ENCODE measurements around the gene DIDO1. TPM values are rescaled to one million over a fixed set of nuclear protein-coding genes. Genes with fewer than 3 reads are reported as not detected.
"Not testable (repeated sequence)": the region's sequence is repeated elsewhere in the genome, so short reads cannot be mapped to it uniquely, and the experiment has no call there.

The DIDO1 gene
- total RNA-seq, 8 experiments from 2014 or later, result 24.1 to 61.2 (median 36.0) TPM

DNA sequence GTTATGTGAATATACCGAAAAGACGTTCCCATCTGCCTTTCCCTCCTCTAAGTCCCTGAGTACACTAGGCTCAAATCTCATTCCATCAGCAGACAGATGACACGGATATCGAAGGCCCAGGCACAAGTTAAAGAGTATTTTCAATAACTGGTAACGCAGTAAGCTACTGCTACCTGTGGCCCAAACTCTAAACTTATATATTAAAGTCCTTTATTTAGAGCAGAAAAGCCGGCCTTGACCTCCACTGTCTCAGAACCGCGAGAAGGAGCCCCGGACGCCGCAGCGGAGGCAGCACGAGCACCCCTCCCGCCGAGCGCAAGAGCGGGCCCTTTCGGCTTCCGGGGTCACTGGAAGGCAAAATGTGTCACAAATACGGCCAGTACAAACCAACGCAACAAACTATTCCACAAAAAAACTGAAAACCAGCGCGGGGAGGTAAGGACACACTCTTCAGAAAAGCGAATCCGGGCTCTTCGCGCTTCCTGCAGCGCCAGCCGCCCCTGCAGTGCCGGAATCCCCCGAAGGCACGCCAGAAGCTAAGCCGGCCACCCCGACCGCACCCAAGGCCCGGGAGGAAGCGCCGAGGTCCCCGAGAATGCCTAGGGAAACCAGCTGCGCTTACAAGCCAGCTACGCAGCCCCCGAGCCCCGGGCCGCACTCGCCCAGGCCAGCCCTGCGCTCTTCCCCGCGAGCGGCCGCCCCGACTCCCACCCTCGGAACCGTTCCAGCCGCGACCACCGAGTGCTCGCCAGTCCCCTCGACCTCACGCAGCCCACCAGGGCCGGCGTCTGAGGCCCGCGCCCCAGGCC is 681 bp downstream of the DIDO1 start:
- WGBS, 10 experiments, result 0 to 3% (median 1%) methylated on average over 4 to 24 of the region's 63 CpGs; no CpG with 5 or more reads in 2 of the 10 experiments
- H3K4me1 ChIP-seq (replicated peaks in 1 of 2), result peaks cover 30 to 36% of the 10 kb centered on the region in 2 donors
- in situ Hi-C loops (cut with MboI; ENCODE audit: low pct_unique_long_range_greater_than_20kb in 2 of 9, low sequenced_read_pairs in 9 of 9, unreplicated experiment in 9 of 9), result no loop called here

DNA sequence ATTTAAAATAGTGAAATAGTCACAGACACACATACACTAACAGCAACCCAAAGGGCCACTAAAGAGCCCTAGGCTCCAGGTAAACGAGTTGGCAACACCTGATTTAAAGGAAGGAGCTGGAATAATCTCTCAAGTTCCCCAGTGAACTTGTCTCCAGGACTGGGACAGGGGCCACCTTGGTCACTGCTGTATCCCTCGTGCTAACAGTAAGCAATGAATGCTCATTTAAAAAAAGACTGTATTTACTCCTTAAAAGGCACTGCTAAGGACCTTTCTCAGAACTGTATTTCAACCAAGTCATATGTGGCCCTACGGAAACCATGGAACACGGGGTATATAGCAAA is 1.3 kb downstream of the DIDO1 start:
- no peak for ATAC-seq (replicated peaks in 6 of 8)
- WGBS, 10 experiments, result 0 to 20% (median 8%) methylated on average over 1 to 4 of the region's 4 CpGs; no CpG with 5 or more reads in 3 of the 10 experiments
- in situ Hi-C loops (cut with MboI; ENCODE audit: low pct_unique_long_range_greater_than_20kb in 2 of 9, low sequenced_read_pairs in 9 of 9, unreplicated experiment in 9 of 9), result no loop called here
- H3K27ac ChIP-seq, result peak overlapping the region; percentile 96 to 99
- H3K4me1 ChIP-seq (replicated peaks in 1 of 2), result peaks cover 36 to 39% of the 10 kb centered on the region in 2 donors
- H3K4me3 ChIP-seq, result peak overlapping the region; percentile 59 to 99 (median 92)

More for the DNA sequence above, 681 bp downstream of the DIDO1 start:
- peak overlapping the region; percentile 96 to 99 for H3K27ac ChIP-seq
- ATAC-seq (replicated peaks in 6 of 8), result peak in 3 of 8 experiments; percentile 10 to 26 (median 13)
- peak overlapping the region; percentile 59 to 99 (median 92) for H3K4me3 ChIP-seq

DNA sequence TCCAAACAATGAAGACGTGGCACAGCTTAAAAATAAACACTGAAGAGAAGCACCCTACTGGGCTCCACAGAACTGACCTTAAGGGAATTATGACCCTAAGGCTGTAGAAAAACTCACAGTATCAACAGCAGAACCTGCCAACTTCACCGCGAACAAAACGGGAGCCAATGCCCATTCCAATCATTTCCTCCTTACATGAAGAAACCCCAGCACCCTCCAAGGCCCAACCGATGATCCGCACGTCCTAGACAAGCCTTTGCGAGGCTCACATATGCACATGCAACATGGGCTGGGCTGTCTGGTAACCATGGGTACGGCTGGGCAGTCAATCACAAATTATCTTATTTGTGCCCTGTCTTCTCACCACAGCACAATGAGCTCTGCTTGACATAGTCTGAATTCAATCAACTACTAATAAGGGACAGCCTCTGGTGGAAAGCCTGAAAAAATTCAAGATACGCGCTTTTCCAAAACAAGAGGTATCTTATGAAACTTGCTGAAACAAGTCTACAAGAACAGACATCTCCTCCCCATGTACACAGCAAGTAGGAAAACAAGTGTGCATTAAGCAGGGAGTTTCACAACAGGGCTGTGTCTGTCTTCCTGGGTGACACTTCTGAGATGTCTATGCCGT is 1.7 kb downstream of the DIDO1 start:
- peak; percentile 9 to 61 (median 36) for ATAC-seq (replicated peaks in 6 of 8)
- in situ Hi-C loops (cut with MboI; ENCODE audit: low pct_unique_long_range_greater_than_20kb in 2 of 9, low sequenced_read_pairs in 9 of 9, unreplicated experiment in 9 of 9), result no loop called here
- WGBS, 10 experiments, result 4 to 80% (median 40%) methylated on average over 1 to 11 of the region's 12 CpGs; no CpG with 5 or more reads in 1 of the 10 experiments
- Histone ChIP-seq H3K4me1 (replicated peaks in 1 of 2) (peaks cover 40 to 41% of the 10 kb centered on the region in 2 donors), H3K4me3 (peak overlapping the region; percentile 59 to 99 (median 92)), H3K27ac (no peak overlapping the region)

DNA sequence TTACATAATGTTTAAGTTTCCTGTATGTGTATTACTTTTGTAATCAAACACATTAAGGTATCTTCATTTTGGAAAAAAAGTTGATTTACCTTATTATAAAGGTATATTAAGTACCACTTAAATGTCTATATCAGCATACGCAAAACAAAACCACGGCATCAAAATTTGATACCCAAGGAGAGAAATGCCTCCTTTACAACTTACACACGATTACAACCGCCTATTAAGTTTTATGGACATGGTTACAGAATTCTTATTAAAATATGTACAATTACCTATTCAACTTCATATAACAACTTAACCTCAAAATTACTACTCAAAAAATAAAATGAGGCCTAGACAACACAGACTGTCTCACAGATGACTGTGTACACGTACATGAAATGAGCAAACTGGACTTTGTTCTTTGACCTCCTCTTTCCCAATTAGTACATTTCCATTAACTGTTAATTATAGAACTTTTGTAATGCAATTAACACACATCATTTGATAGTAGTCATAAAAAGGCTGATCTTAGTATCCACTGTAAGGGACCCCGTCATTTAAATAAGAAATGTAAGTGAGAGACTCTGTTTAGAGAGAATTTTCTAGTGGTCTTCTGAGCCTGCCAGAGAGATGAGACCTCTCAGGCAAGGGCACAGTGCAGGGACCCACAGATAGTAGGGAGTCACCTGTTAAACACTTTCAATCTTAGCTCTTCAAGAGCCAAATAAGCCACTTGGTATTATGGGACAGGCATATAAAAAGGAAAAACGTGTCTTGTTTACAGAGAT is 2.5 kb downstream of the DIDO1 start:
- Histone ChIP-seq H3K4me1 (replicated peaks in 1 of 2) (peaks cover 41 to 45% of the 10 kb centered on the region in 2 donors), H3K27ac (no peak overlapping the region), H3K4me3 (peak overlapping the region; percentile 59 to 99 (median 92))
- 14 to 96% (median 82%) methylated on average over 2 to 7 of the region's 7 CpGs for WGBS, 10 experiments
- ATAC-seq (replicated peaks in 6 of 8), result no peak
- in situ Hi-C loops (cut with MboI; ENCODE audit: low pct_unique_long_range_greater_than_20kb in 2 of 9, low sequenced_read_pairs in 9 of 9, unreplicated experiment in 9 of 9), result no loop called here

DNA sequence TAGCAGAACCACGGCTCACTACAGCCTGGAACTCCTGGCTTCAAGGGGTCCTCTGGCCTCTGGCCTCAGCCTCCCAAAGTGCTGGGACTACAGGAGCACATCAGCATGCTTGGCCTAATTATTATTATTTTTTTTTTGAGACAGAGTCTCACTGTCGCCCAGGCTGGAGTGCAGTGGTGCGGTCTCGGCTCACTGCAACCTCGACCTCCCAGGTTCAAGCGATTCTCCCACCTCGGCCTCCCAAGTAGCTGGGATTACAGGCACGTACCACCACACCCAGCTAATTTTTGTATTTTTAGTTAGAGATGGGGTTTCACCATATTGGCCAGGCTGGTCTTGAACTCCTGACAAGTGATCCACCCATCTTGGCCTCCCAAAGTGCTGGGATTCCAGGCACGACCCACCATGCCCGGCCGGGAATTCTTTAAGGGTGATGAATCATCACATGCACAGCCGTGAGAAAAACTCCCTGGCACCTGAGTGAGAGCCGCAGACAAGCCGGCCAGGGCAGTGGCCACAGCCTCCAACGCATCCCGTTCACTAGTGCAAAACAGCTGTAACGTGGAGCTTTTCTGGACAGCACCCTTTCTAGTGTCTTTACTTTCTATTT is 3.1 kb downstream of the DIDO1 start:
- in situ Hi-C loops (cut with MboI; ENCODE audit: low pct_unique_long_range_greater_than_20kb in 2 of 9, low sequenced_read_pairs in 9 of 9, unreplicated experiment in 9 of 9); H3K27ac ChIP-seq; H3K4me3 ChIP-seq: not testable (repeated sequence)
- ATAC-seq (replicated peaks in 6 of 8), result peak in 2 of 8 experiments; percentile 1
- WGBS, 10 experiments, result 4 to 96% (median 81%) methylated on average over 4 to 9 of the region's 17 CpGs; no CpG with 5 or more reads in 4 of the 10 experiments
- H3K4me1 ChIP-seq (replicated peaks in 1 of 2), result peaks cover 39 to 46% of the 10 kb centered on the region in 2 donors

DNA sequence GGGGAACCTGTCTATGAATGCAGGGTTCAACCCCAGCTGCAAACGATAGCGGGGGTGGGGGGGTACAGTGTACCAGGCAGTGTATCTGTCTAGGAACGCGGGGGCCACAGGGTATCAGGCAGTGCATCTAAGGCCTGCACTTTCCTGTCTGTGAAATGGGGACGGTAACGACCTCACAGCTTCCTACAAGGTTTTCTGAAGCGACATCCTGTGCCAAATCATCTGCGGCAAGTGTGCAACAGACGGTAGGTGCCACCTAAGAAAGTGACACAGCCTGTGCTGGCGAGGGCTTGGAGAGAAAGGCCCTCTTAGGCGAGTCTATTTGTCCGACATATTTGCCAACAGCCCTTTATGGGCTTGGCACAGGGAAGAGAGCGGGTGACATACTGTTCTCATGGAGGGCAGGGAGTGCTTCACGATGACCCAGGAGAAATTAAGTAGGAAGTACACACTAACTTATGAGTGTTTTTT is 3.8 kb downstream of the DIDO1 start:
- in situ Hi-C loops (cut with MboI; ENCODE audit: low pct_unique_long_range_greater_than_20kb in 2 of 9, low sequenced_read_pairs in 9 of 9, unreplicated experiment in 9 of 9), result no loop called here
- Histone ChIP-seq H3K4me3 (no peak overlapping the region), H3K27ac (no peak overlapping the region), H3K4me1 (replicated peaks in 1 of 2) (peaks cover 44 to 53% of the 10 kb centered on the region in 2 donors)
- no peak for ATAC-seq (replicated peaks in 6 of 8)
- WGBS, 10 experiments, result 0 to 100% (median 92%) methylated on average over 1 to 9 of the region's 14 CpGs

DNA sequence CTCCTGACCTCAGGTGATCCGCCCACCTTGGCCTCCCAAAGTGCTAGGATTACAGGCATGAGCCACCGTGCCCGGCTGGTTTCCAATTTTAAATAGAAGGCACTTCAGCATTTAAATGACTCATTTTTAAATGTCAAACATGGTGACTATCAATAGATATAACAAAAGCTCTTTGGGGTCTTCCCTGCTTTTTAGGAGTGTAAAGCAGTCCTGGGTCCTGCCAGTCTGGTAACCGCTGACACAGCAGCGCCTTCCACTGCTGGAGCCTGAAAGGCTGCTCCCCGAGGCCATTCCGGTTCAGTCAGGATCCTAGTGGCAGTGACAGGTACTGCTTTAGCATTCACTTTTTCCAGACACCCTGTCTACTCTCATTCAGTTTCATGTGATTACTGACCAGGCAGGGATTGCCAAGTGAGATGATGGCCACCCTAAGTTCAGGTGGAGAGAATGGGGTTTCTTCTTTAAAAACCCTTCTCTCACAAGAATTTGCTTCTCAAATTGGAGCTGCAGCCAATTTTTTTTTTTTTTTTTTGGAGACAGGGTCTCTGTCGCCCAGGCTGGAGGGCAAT is 5.1 kb downstream of the DIDO1 start:
- H3K4me1 ChIP-seq (replicated peaks in 1 of 2), result peaks cover 38 to 51% of the 10 kb centered on the region in 2 donors
- 50 to 100% (median 77%) methylated on average over 1 to 2 of the region's 8 CpGs; no CpG with 5 or more reads in 4 of the 10 experiments for WGBS, 10 experiments
- H3K27ac ChIP-seq, result peak overlapping the region in 1 of 2 donors; percentile 29
- in situ Hi-C loops (cut with MboI; ENCODE audit: low pct_unique_long_range_greater_than_20kb in 2 of 9, low sequenced_read_pairs in 9 of 9, unreplicated experiment in 9 of 9), result no loop called here
- peak; percentile 7 to 77 (median 72) for ATAC-seq (replicated peaks in 6 of 8)
- H3K4me3 ChIP-seq, result peak overlapping the region in 1 of 5 donors; percentile 9

DNA sequence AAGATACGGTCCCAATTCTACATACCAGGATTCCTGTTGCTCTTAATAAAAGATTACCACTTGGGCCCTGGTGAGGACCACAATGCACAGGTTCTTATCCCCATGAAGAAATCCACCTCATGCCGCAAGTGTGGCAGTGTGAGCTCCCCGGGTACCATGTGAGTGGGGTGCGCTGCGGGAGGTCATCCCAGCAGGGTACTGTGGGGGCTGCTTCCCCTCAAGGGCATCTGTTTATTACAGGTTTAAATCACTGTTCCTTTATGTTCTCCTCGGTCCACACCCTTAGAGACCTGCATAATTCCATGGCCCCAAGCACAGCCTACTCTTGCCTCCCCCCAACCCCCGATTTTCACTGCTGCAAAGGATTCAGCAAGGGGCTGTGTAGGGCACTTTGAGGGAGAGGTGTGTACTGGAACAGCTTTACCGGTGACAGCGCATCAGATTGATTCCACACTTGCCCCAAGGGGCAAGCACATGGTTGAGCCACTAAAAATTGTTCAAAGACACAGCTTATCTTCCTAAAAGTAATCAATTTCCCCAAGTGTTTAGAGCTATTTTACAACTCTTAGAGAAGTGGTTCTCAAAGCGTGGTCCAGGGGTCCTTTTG is 6.2 kb downstream of the DIDO1 start:
- peak overlapping the region in 1 of 2 donors; percentile 20 for H3K27ac ChIP-seq
- no peak overlapping the region for H3K4me3 ChIP-seq
- peak in 1 of 8 experiments; percentile 5 for ATAC-seq (replicated peaks in 6 of 8)
- in situ Hi-C loops (cut with MboI; ENCODE audit: low pct_unique_long_range_greater_than_20kb in 2 of 9, low sequenced_read_pairs in 9 of 9, unreplicated experiment in 9 of 9), result no loop called here
- H3K4me1 ChIP-seq (replicated peaks in 1 of 2), result peaks cover 42 to 60% of the 10 kb centered on the region in 2 donors
- 20 to 100% (median 75%) methylated on average over 1 to 7 of the region's 10 CpGs; no CpG with 5 or more reads in 1 of the 10 experiments for WGBS, 10 experiments

DNA sequence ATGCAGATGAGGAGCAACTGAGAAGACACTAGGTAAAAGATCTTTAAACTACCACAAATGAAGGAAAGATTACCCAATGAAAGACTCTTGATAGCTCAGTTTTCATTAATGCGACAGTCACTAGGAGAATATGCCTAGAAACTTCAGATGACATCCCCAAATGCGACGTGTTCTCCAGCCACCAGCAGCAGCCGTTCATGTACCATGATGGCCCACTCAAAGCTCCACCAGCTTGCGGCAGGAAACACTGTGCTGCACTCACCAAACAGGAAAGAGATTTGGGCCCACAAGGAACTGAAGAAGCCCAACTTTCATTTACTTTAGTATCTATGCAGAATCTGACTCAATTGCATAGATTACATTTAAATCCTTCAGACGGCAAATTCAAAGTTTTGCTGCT is 7.5 kb downstream of the DIDO1 start:
- no peak for ATAC-seq (replicated peaks in 6 of 8)
- no peak overlapping the region for H3K27ac ChIP-seq
- WGBS, 10 experiments, result 61 to 100% (median 78%) methylated on average over 1 to 6 of the region's 6 CpGs; no CpG with 5 or more reads in 1 of the 10 experiments
- peaks cover 46 to 59% of the 10 kb centered on the region in 2 donors for H3K4me1 ChIP-seq (replicated peaks in 1 of 2)
- no peak overlapping the region for H3K4me3 ChIP-seq
- in situ Hi-C loops (cut with MboI; ENCODE audit: low pct_unique_long_range_greater_than_20kb in 2 of 9, low sequenced_read_pairs in 9 of 9, unreplicated experiment in 9 of 9), result no loop called here

DNA sequence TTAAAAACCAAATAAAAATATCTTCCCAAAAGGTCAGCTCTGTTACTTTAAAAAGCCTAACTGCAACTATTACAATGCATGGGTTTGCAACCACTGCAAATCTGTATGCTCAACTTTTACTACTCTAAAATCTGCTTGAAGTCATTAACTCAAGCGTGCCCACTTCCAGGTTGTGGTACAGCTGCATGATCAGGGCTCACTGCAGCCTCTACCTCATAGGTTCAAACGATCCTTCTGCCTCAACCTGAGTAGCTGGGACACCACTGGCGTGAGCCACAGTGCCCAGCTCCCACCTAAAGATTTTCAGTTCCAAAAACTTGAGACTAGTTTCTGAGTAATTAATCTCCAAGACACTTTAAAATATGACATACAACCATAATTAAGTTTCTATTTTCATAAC is 8.2 kb downstream of the DIDO1 start:
- Histone ChIP-seq H3K27ac (no peak overlapping the region), H3K4me1 (replicated peaks in 1 of 2) (peaks cover 46 to 57% of the 10 kb centered on the region in 2 donors), H3K4me3 (no peak overlapping the region)
- ATAC-seq (replicated peaks in 6 of 8), result no peak
- 39 to 100% (median 61%) methylated on average over 1 to 3 of the region's 3 CpGs; no CpG with 5 or more reads in 1 of the 10 experiments for WGBS, 10 experiments
- in situ Hi-C loops (cut with MboI; ENCODE audit: low pct_unique_long_range_greater_than_20kb in 2 of 9, low sequenced_read_pairs in 9 of 9, unreplicated experiment in 9 of 9), result no loop called here

DNA sequence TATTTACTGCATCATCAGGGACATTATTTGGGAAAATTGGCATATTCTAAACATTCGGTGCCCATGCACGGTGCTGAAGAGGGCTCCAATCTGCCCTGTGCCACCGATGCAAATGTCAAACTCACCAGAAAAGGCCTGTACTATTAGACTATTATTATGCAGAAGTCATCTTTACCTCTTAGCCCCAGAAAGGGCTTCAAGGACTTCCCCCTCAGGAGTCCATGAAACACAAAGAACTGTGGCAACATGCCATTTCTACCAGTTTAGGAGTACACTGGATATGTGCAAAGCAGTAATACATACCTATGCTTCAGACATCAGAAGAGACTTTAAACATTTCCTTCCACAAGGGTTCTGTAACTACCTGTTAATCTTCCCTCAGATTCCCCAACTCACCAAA is 8.6 kb downstream of the DIDO1 start:
- 23 to 96% (median 80%) methylated on average over 1 to 3 of the region's 3 CpGs; no CpG with 5 or more reads in 3 of the 10 experiments for WGBS, 10 experiments
- Histone ChIP-seq H3K27ac (no peak overlapping the region), H3K4me1 (replicated peaks in 1 of 2) (peaks cover 46 to 57% of the 10 kb centered on the region in 2 donors), H3K4me3 (no peak overlapping the region)
- in situ Hi-C loops (cut with MboI; ENCODE audit: low pct_unique_long_range_greater_than_20kb in 2 of 9, low sequenced_read_pairs in 9 of 9, unreplicated experiment in 9 of 9), result no loop called here
- no peak for ATAC-seq (replicated peaks in 6 of 8)

All from motor neuron (in vitro differentiated cells).